Measurements from ENCODE around the gene NCBP3.

The NCBP3 gene

DNA sequence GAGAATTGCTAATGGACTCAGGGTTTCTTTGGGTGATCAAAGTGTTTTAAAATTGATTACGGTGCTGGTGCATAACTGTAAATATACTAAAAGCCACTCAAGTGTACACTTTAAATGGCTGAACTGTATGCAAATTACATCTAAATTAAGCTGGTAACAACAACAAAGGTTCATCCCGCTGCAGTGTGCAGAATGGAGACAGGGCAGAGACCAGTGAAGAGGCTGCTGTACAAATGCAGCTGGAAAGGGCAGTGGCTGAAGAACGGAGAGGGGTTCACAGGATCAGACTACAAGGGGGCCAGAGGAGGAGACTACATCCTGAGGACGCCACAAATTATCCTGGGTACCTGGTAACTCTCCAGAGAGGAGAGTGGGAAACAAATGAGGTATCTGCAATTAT, 36.0 kb downstream of the NCBP3 start:
- H3K4me1 ChIP-seq (ENCODE audit: insufficient read depth, insufficient read length), result peaks cover 2% of the 10 kb centered on the region
- no peaks in the 10 kb centered on the region for H3K9me3 ChIP-seq (ENCODE audit: insufficient read depth, low read length)
- peaks cover 83% of the 10 kb centered on the region for H3K36me3 ChIP-seq (ENCODE audit: insufficient read depth, insufficient read length, low read length)
- no peak overlapping the region for H3K9ac ChIP-seq (ENCODE audit: insufficient read length, low read depth)
- no peak for DNase-seq (ENCODE audit: low read depth, low spot score)
- TF ChIP-seq YY1 (IDR thresholded peaks at IDR 0.05; ENCODE audit: insufficient read depth, insufficient read length), result no peak
- TF ChIP-seq ZNF274 (IDR thresholded peaks at IDR 0.05; ENCODE audit: low read depth, low read length), result no peak
- no peak for TF ChIP-seq SUZ12 (IDR thresholded peaks at IDR 0.05; ENCODE audit: extremely low read depth, insufficient read depth, insufficient read length)
- no peak overlapping the region for H3K4me3 ChIP-seq (ENCODE audit: insufficient read length, low read depth)
- no peaks in the 10 kb centered on the region for H3K27me3 ChIP-seq (ENCODE audit: insufficient read depth, insufficient read length)

DNA sequence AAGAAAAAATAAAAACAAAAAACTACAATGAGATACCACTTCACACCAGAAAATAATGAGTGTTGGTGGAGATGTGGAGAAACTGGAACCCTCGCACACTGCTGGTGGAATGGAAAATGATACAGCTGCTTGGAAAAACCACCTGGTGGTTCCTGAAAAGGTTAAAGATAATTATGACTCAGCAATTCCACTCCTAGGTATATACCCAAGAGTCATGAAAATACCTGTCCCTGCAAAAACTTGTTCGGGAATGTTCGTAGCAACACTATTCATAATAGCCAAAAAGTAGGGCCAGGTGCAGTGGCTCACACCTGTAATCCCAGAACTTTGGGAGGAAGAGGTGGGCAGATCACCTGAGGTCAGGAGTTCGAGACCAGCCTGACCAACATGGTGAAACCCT, 36.9 kb downstream of the NCBP3 start:
- no peak for TF ChIP-seq ZNF274 (IDR thresholded peaks at IDR 0.05; ENCODE audit: low read depth, low read length)
- no peak for TF ChIP-seq SUZ12 (IDR thresholded peaks at IDR 0.05; ENCODE audit: extremely low read depth, insufficient read depth, insufficient read length)
- TF ChIP-seq YY1 (IDR thresholded peaks at IDR 0.05; ENCODE audit: insufficient read depth, insufficient read length), result no peak
- no peaks in the 10 kb centered on the region for H3K9me3 ChIP-seq (ENCODE audit: insufficient read depth, low read length)
- no peak overlapping the region for H3K9ac ChIP-seq (ENCODE audit: insufficient read length, low read depth)
- H3K36me3 ChIP-seq (ENCODE audit: insufficient read depth, insufficient read length, low read length), result peaks cover 79% of the 10 kb centered on the region
- no peak for DNase-seq (ENCODE audit: low read depth, low spot score)
- H3K4me1 ChIP-seq (ENCODE audit: insufficient read depth, insufficient read length), result peaks cover 2% of the 10 kb centered on the region
- no peak overlapping the region for H3K4me3 ChIP-seq (ENCODE audit: insufficient read length, low read depth)
- H3K27me3 ChIP-seq (ENCODE audit: insufficient read depth, insufficient read length), result no peaks in the 10 kb centered on the region

DNA sequence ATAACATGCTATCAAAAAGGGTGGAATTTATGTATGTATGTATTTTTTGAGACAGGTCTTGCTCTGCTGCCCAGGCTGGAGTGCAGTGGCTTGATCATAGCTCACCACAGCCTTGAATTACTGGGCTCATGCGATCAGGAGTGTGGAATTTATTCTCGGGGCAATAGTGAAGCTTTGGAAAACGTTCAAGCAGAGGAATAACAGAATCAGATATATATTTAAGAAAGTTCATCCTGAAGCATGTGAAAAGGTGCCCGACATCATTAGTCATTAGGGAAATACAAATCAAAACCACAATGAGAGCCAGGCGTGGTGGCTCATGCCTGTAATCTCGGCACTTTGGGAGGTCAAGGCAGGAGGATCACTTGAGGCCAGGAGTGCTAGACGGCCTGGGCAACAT, 37.3 kb downstream of the NCBP3 start:
- Histone ChIP-seq H3K36me3 (ENCODE audit: insufficient read depth, insufficient read length, low read length) (peaks cover 74% of the 10 kb centered on the region), H3K4me1 (ENCODE audit: insufficient read depth, insufficient read length) (peaks cover 2% of the 10 kb centered on the region), H3K9ac (ENCODE audit: insufficient read length, low read depth) (no peak overlapping the region), H3K9me3 (ENCODE audit: insufficient read depth, low read length) (no peaks in the 10 kb centered on the region), H3K4me3 (ENCODE audit: insufficient read length, low read depth) (no peak overlapping the region), H3K27me3 (ENCODE audit: insufficient read depth, insufficient read length) (no peaks in the 10 kb centered on the region)
- no peak for TF ChIP-seq YY1 (IDR thresholded peaks at IDR 0.05; ENCODE audit: insufficient read depth, insufficient read length)
- TF ChIP-seq SUZ12 (IDR thresholded peaks at IDR 0.05; ENCODE audit: extremely low read depth, insufficient read depth, insufficient read length), result no peak
- no peak for TF ChIP-seq ZNF274 (IDR thresholded peaks at IDR 0.05; ENCODE audit: low read depth, low read length)
- DNase-seq (ENCODE audit: low read depth, low spot score), result no peak

DNA sequence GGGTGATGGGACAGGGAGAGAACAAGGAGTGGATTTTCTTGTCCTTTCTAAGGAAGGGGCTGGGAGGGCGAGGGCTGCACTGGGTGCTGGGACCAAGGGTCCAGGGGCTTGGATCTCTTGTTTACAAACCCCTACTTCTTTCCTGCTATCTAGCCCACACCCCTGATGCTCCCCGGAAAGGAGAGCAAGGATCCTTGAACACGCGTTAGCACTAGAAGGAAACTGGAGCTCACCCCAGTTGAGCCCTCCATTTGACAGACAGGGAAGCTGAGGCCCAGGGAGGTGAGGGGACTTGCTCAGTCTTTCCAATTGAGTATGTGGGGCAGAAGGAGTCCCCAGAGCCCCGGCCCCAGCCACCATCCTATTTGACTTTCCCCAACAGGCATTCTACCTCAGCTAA, 40.5 kb downstream of the NCBP3 start:
- peaks cover 51% of the 10 kb centered on the region for H3K36me3 ChIP-seq (ENCODE audit: insufficient read depth, insufficient read length, low read length)
- H3K4me3 ChIP-seq (ENCODE audit: insufficient read length, low read depth), result no peak overlapping the region
- H3K9me3 ChIP-seq (ENCODE audit: insufficient read depth, low read length), result no peaks in the 10 kb centered on the region
- H3K9ac ChIP-seq (ENCODE audit: insufficient read length, low read depth), result no peak overlapping the region
- DNase-seq (ENCODE audit: low read depth, low spot score), result no peak
- TF ChIP-seq ZNF274 (IDR thresholded peaks at IDR 0.05; ENCODE audit: low read depth, low read length) (no peak), SUZ12 (IDR thresholded peaks at IDR 0.05; ENCODE audit: extremely low read depth, insufficient read depth, insufficient read length) (no peak), YY1 (IDR thresholded peaks at IDR 0.05; ENCODE audit: insufficient read depth, insufficient read length) (no peak)
- H3K4me1 ChIP-seq (ENCODE audit: insufficient read depth, insufficient read length), result peaks cover 3% of the 10 kb centered on the region
- H3K27me3 ChIP-seq (ENCODE audit: insufficient read depth, insufficient read length), result no peaks in the 10 kb centered on the region

DNA sequence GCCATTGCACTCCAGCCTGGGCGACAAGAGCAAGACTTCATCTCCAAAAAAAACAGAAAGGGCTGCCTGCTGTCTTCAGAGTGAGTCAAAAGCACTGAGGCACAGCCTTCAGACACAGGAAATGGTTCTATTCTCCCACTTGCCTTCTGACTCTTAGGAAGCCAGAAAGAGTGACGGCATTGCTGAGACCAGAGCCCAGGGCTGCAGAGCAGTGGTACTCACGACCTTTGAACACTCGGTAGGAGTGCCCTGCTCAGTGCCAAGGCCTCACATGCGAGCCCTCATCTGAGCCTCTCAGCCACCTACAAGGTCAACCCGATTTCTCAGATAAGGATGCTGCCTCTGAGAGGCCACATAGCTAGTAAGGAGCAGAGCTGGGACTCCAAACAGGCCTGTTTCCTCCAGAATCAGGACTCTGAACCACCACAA, 41.5 kb downstream of the NCBP3 start:
- H3K9me3 ChIP-seq (ENCODE audit: insufficient read depth, low read length), result no peaks in the 10 kb centered on the region
- DNase-seq (ENCODE audit: low read depth, low spot score), result no peak
- H3K9ac ChIP-seq (ENCODE audit: insufficient read length, low read depth), result no peak overlapping the region
- H3K36me3 ChIP-seq (ENCODE audit: insufficient read depth, insufficient read length, low read length), result peaks cover 41% of the 10 kb centered on the region
- peaks cover 3% of the 10 kb centered on the region for H3K4me1 ChIP-seq (ENCODE audit: insufficient read depth, insufficient read length)
- H3K27me3 ChIP-seq (ENCODE audit: insufficient read depth, insufficient read length), result no peaks in the 10 kb centered on the region
- TF ChIP-seq YY1 (IDR thresholded peaks at IDR 0.05; ENCODE audit: insufficient read depth, insufficient read length) (no peak), SUZ12 (IDR thresholded peaks at IDR 0.05; ENCODE audit: extremely low read depth, insufficient read depth, insufficient read length) (no peak), ZNF274 (IDR thresholded peaks at IDR 0.05; ENCODE audit: low read depth, low read length) (no peak)
- no peak overlapping the region for H3K4me3 ChIP-seq (ENCODE audit: insufficient read length, low read depth)

DNA sequence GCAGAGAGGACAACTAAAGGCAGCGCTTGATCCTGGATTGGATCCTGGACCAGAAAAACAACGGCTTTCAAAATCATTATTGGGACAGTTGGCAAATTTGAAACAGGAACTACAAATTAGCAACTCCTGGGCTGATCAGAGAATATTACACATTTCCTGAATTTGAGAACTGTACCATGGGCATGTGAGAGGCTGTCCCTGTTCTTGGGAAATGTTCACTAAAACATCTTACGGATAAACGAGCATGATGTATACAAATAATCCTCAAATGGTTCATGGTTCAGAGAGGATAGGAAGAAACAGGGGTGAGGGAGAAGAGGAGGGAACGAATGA, 42.8 kb downstream of the NCBP3 start:
- Histone ChIP-seq H3K4me1 (ENCODE audit: insufficient read depth, insufficient read length) (peaks cover 3% of the 10 kb centered on the region), H3K4me3 (ENCODE audit: insufficient read length, low read depth) (no peak overlapping the region), H3K9me3 (ENCODE audit: insufficient read depth, low read length) (no peaks in the 10 kb centered on the region), H3K36me3 (ENCODE audit: insufficient read depth, insufficient read length, low read length) (peaks cover 31% of the 10 kb centered on the region), H3K27me3 (ENCODE audit: insufficient read depth, insufficient read length) (no peaks in the 10 kb centered on the region), H3K9ac (ENCODE audit: insufficient read length, low read depth) (no peak overlapping the region)
- no peak for TF ChIP-seq ZNF274 (IDR thresholded peaks at IDR 0.05; ENCODE audit: low read depth, low read length)
- no peak for TF ChIP-seq YY1 (IDR thresholded peaks at IDR 0.05; ENCODE audit: insufficient read depth, insufficient read length)
- no peak for TF ChIP-seq SUZ12 (IDR thresholded peaks at IDR 0.05; ENCODE audit: extremely low read depth, insufficient read depth, insufficient read length)
- DNase-seq (ENCODE audit: low read depth, low spot score), result no peak

DNA sequence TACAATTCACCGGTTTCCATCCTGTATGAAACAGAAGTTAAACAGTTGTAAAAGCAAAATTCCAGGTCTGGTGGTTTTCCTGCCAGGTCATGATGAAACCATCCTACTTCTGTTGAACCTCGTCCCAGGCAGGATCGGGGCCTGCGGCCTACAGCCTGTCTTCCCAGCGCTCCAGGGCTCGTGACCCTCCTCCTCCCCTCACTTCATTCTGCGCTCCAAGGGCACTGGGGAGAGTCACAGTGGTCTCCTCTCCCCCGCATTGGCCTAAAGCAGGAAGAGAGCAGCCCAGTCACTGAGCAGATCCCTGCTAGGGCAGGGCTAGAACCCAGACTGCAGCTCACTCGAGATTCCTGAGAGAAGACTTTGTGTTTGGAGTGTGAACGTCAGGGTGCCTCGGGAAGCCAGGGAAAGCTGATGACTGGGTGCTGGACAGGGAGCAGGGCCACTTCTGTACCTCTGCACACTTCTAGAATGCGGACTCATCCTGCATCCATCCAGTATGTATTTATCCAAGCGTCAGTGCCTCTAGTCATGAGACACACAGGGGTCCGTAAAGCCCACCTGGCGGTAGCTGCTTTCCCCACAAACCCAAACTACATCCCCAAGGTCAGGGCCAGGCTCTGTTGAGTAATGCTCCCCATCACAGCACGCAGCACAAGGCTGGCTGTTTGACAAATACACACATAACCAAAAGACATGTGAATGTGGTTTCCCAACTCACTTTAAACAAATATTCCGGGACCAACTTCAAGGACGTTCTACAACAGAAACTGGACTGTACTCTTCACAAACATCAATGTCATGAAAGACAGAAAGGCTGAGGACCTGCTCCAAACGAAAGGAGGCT, 43.4 kb downstream of the NCBP3 start:
- Histone ChIP-seq H3K4me1 (ENCODE audit: insufficient read depth, insufficient read length) (peaks cover 3% of the 10 kb centered on the region), H3K4me3 (ENCODE audit: insufficient read length, low read depth) (no peak overlapping the region), H3K27me3 (ENCODE audit: insufficient read depth, insufficient read length) (no peaks in the 10 kb centered on the region), H3K9ac (ENCODE audit: insufficient read length, low read depth) (no peak overlapping the region), H3K36me3 (ENCODE audit: insufficient read depth, insufficient read length, low read length) (peaks cover 25% of the 10 kb centered on the region), H3K9me3 (ENCODE audit: insufficient read depth, low read length) (no peaks in the 10 kb centered on the region)
- TF ChIP-seq YY1 (IDR thresholded peaks at IDR 0.05; ENCODE audit: insufficient read depth, insufficient read length) (no peak), ZNF274 (IDR thresholded peaks at IDR 0.05; ENCODE audit: low read depth, low read length) (no peak), SUZ12 (IDR thresholded peaks at IDR 0.05; ENCODE audit: extremely low read depth, insufficient read depth, insufficient read length) (no peak)
- DNase-seq (ENCODE audit: low read depth, low spot score), result no peak

Measured in NT2/D1 (cell line).